Measurements from ENCODE around the gene KDELR1. TPM values are rescaled to one million over a fixed set of nuclear protein-coding genes. Genes with fewer than 3 reads are reported as not detected.
"Not testable (repeated sequence)": the region's sequence is repeated elsewhere in the genome, so short reads cannot be mapped to it uniquely, and the experiment has no call there.

Gene KDELR1
- polyA plus RNA-seq, 1 experiment: 273 TPM

- POLR2A ChIA-PET: no interaction called here
- TF ChIP-seq, protein P1, sequence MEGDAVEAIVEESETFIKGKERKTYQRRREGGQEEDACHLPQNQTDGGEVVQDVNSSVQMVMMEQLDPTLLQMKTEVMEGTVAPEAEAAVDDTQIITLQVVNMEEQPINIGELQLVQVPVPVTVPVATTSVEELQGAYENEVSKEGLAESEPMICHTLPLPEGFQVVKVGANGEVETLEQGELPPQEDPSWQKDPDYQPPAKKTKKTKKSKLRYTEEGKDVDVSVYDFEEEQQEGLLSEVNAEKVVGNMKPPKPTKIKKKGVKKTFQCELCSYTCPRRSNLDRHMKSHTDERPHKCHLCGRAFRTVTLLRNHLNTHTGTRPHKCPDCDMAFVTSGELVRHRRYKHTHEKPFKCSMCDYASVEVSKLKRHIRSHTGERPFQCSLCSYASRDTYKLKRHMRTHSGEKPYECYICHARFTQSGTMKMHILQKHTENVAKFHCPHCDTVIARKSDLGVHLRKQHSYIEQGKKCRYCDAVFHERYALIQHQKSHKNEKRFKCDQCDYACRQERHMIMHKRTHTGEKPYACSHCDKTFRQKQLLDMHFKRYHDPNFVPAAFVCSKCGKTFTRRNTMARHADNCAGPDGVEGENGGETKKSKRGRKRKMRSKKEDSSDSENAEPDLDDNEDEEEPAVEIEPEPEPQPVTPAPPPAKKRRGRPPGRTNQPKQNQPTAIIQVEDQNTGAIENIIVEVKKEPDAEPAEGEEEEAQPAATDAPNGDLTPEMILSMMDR (IDR thresholded peaks at IDR 0.05; ENCODE audit: insufficient read depth, low read depth, low read length): no peak
- no peak overlapping the region for H3K4me3 ChIP-seq (ENCODE audit: low read depth, low read length)
- peaks cover 29% of the 10 kb centered on the region for H3K36me3 ChIP-seq (ENCODE audit: control insufficient read depth, insufficient read depth, low read length)
- H3K27me3 ChIP-seq (ENCODE audit: control insufficient read depth, insufficient read depth, low read length): no peaks in the 10 kb centered on the region
- DNase-seq (ENCODE audit: low read depth): no peak
- CTCF ChIA-PET: interaction anchor here (1.4 to 2.9 kb wide), 2 partner anchors 10 to 14 kb away, joined by 3 to 15 read pairs; partner anchors contain the start of gene KDELR1
Observed at GRCh38 chr19:48381178-48381950, 10.0 kb downstream of the KDELR1 start.

GRCh38 chr19:48379058-48379457, 12.3 kb downstream of the KDELR1 start:
- Histone ChIP-seq H3K36me3 (ENCODE audit: control insufficient read depth, insufficient read depth, low read length) (peaks cover 10% of the 10 kb centered on the region), H3K4me3 (ENCODE audit: low read depth, low read length) (no peak overlapping the region), H3K27me3 (ENCODE audit: control insufficient read depth, insufficient read depth, low read length) (no peaks in the 10 kb centered on the region)
- TF ChIP-seq, protein P1 (IDR thresholded peaks at IDR 0.05; ENCODE audit: insufficient read depth, low read depth, low read length): no peak
- no peak for DNase-seq (ENCODE audit: low read depth)
- CTCF ChIA-PET: interaction anchor here (2.9 kb wide), 1 partner anchor 12 kb away, joined by 15 read pairs; the partner anchor contains the start of gene KDELR1
- POLR2A ChIA-PET: interaction anchor here (0.7 kb wide), 1 partner anchor 57 kb away, joined by 3 read pairs; a partner anchor contains a TSS

DNA sequence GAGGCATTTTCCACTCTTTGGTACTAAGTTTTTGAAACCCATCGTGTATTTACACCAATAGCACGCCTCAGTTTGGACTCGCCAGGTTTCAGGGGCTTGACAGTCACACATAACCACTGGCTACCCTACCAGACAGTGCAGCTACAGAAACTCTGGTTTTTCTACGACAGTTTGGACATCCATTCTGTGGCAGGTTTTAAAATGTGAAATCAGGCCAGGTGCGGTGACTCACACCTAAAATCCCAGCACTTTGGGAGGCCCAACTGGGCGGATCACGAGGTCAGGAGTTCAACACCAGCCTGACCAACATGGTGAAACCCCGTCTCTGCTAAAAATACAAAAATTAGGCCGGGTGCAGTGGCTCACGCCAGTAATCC, 13.2 kb downstream of the KDELR1 start:
- H3K4me3 ChIP-seq (ENCODE audit: low read depth, low read length): no peak overlapping the region
- ChIA-PET POLR2A (no interaction called here), CTCF (no interaction called here)
- peaks cover 5% of the 10 kb centered on the region for H3K36me3 ChIP-seq (ENCODE audit: control insufficient read depth, insufficient read depth, low read length)
- TF ChIP-seq, protein P1 (IDR thresholded peaks at IDR 0.05; ENCODE audit: insufficient read depth, low read depth, low read length): no peak
- no peaks in the 10 kb centered on the region for H3K27me3 ChIP-seq (ENCODE audit: control insufficient read depth, insufficient read depth, low read length)
- DNase-seq (ENCODE audit: low read depth): no peak

DNA sequence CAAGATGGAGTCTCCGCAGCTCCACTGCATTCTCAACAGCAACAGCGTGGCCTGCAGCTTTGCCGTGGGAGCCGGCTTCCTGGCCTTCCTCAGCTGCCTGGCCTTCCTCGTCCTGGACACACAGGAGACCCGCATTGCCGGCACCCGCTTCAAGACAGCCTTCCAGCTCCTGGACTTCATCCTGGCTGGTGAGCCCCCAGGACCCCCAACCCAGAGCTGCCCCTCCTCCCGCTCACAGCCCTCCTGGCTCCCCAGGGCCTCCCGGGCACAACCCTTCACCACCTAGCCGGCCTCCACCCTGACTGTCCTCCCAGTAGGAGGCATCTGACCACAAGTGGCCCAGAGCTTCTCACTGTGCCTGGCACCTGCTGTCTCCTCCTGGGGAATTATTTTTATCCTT, 17.8 kb downstream of the KDELR1 start:
- no peak for DNase-seq (ENCODE audit: low read depth)
- ChIA-PET CTCF (interaction anchor here (1.0 kb wide), 1 partner anchor 18 kb away, joined by 3 read pairs; the partner anchor contains the start of gene KDELR1), POLR2A (no interaction called here)
- TF ChIP-seq, protein P1 (IDR thresholded peaks at IDR 0.05; ENCODE audit: insufficient read depth, low read depth, low read length): no peak
- H3K36me3 ChIP-seq (ENCODE audit: control insufficient read depth, insufficient read depth, low read length): no peaks in the 10 kb centered on the region
- no peak overlapping the region for H3K4me3 ChIP-seq (ENCODE audit: low read depth, low read length)
- H3K27me3 ChIP-seq (ENCODE audit: control insufficient read depth, insufficient read depth, low read length): 0 out of 2 replicates have a peak, but pooled peaks cover 1% of the 10 kb centered on the region

GRCh38 chr19:48372904-48373303, 18.4 kb downstream of the KDELR1 start:
- no peak for DNase-seq (ENCODE audit: low read depth)
- CTCF ChIA-PET: interaction anchor here (1.0 kb wide), 1 partner anchor 19 kb away, joined by 3 read pairs; the partner anchor contains the start of gene KDELR1
- POLR2A ChIA-PET: no interaction called here
- H3K27me3 ChIP-seq (ENCODE audit: control insufficient read depth, insufficient read depth, low read length): 0 out of 2 replicates have a peak, but pooled peaks cover 1% of the 10 kb centered on the region
- no peaks in the 10 kb centered on the region for H3K36me3 ChIP-seq (ENCODE audit: control insufficient read depth, insufficient read depth, low read length)
- no peak overlapping the region for H3K4me3 ChIP-seq (ENCODE audit: low read depth, low read length)
- TF ChIP-seq, protein P1 (IDR thresholded peaks at IDR 0.05; ENCODE audit: insufficient read depth, low read depth, low read length): no peak

DNA sequence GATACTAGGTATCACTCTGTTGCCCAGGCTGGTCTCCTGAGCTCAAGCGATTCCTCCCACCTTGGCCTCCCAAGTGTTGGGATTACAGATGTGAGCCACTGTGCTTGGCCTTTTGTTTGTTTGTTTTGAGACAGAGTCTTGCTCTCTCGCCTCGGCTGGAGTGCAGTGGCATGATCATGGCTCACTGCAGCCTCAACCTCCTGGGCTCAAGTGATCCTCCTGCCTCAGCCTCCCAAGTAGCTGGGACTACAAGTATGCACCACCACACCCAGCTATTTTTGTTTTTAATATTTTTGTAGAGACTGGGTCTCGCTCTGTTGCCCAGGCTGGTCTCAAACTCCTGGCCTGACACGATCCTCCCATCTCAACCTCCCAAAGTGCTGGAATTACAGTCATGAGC, 19.6 kb downstream of the KDELR1 start:
- H3K27me3 ChIP-seq (ENCODE audit: control insufficient read depth, insufficient read depth, low read length); H3K36me3 ChIP-seq (ENCODE audit: control insufficient read depth, insufficient read depth, low read length); POLR2A ChIA-PET; DNase-seq (ENCODE audit: low read depth); H3K4me3 ChIP-seq (ENCODE audit: low read depth, low read length); CTCF ChIA-PET: not testable (repeated sequence)
